Activated CD4-positive, alpha-beta T cell treated with anti-CD3 and anti-CD28 coated beads, Interleukin-2, amount 50 U/mL, for 48 hours (primary cell): ENCODE measurements around the gene FLT1.

ENCODE experiments used
- DNase-seq, 2 experiments: peaks; one replicate each; pipeline ENCODE4 v3.0.0-alpha.2; 2020

Gene FLT1

DNA sequence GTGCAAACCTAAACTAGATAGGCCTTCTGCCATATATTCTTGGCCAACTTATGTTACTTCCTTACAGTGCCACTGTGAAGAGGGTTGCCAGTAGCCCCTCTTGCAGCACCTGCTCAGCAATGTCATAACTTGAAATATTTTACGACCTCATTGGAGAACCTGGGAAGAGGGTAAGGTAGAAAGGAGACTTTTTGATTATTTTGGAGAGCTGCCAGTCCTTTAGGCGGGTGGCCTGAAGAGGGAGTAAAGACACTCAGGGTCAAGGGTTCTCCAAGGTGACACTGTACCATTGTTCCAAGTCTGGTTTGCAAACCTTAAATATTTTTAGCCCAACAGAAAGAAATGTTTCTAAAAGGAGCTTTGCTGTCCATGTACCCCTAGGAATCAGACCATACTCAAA is 118.3 kb downstream of the FLT1 start:
- DNase-seq: no peak

DNA sequence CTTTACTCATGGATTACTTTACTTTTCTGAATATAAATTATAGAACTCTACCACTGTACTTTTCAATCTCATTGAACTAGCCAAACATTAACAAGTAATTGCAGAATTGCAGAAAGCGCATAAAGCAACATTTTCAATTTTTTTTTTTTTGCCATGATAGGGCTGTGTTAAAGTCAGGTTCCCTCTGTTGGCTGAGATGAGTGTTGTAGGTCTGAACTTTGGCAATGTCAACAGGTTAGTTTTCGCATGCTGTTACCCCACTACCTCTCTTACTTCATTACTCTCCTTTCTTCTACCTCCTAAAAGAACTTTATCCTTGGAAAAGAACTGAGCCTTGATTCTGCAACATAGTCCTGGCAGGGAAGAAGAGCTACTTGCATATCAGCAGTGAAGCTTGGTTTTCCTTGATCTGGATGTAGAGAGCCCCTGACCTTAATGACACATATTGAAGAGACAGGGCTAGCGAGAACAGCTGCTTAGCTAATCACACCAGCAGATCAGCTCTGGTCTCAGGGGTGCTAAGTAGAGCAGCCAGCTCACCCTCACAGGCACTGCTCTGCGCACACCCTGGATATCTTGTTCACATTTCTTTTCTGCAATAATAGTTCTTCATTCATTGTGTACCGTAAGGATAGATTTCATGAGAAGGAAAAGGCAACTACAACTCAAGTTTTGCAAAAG is 119.5 kb downstream of the FLT1 start:
- no peak for DNase-seq

DNA sequence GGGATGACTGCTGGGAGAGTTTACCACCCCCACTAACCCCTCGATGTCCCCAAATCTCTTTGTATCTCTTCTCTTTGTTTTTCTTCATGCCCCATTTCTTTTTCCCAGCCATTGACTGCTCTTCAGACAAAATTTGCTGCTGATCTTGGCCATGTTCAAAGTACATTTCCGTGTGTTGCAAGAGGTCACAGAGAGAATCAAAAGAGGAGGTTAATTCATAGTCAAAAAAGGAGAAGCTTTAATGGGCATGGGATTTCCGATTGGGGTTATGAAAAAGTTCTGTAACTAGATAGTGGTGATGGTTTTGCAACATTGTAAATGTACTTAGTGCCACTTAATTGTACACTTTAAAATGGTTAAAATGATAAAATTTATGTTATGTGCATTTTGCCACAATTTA is 121.1 kb downstream of the FLT1 start:
- no peak for DNase-seq

- no peak for DNase-seq
Observed at GRCh38 chr13:28370448-28370847, 124.5 kb downstream of the FLT1 start.

DNA sequence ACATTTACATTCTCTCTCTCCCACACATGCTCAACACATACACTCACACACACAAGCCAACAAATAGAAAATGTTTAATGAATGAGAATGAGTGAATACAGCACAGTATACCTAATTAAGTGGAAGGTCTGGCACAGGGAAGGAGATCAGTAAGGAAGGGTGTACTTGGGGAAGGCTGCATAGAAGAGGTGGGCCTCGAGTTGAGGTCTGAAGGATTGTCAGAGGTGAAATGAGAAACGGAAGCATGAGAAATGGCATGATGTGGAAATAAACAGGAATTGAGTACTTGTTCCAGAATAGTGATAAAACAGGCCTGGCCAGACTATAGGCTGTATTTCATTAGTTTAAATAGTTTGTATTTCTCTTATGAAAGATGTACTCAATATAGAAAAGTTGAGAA is 136.2 kb downstream of the FLT1 start:
- no peak for DNase-seq

- no peak for DNase-seq
Observed at GRCh38 chr13:28357911-28358433, 137.0 kb downstream of the FLT1 start.

- DNase-seq: no peak
Observed at GRCh38 chr13:28357247-28357825, 137.6 kb downstream of the FLT1 start.

- no peak for DNase-seq
Observed at GRCh38 chr13:28356561-28357021, 138.3 kb downstream of the FLT1 start.

GRCh38 chr13:28355822-28356371 is 139.0 kb downstream of the FLT1 start:
- no peak for DNase-seq

- DNase-seq: no peak
Observed at GRCh38 chr13:28355046-28355821, 139.7 kb downstream of the FLT1 start.

GRCh38 chr13:28353679-28354078 is 141.2 kb downstream of the FLT1 start:
- no peak for DNase-seq

DNA sequence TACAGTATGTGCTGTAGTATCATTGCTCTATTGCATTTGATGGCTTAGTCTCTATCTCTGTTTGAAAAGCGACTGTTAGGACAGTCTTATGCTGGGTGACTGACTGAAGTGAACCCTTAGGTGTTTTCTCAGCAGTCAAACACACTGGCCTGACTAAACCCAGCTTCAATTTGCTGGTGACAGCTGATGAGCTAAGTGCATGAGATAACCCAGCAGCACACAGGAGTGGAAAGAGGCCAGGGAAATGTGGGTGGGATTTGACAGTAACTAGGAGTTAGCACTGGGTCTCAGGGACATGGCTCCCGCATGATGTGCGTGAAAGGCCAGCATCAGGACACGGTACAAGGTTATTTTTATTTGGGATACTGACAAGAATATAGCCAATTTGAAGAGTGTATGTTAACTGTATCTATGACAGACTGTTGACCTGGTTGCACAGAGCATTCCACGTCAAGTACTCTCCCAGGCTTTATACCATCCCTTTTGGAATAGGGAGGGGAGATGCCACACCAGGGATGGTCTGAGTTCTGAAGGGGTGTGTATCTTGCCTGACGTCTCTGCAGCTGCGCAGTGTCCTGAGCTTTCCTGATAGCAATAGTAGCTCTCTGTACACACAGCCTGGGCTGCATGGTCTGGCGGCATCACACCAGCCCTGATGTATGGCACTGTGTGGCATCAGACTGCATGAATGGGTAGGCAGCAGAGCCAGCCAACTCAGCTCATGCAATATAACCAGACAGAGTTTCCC is 144.8 kb downstream of the FLT1 start:
- DNase-seq: no peak

GRCh38 chr13:28349371-28349770 is 145.6 kb downstream of the FLT1 start:
- no peak for DNase-seq

DNA sequence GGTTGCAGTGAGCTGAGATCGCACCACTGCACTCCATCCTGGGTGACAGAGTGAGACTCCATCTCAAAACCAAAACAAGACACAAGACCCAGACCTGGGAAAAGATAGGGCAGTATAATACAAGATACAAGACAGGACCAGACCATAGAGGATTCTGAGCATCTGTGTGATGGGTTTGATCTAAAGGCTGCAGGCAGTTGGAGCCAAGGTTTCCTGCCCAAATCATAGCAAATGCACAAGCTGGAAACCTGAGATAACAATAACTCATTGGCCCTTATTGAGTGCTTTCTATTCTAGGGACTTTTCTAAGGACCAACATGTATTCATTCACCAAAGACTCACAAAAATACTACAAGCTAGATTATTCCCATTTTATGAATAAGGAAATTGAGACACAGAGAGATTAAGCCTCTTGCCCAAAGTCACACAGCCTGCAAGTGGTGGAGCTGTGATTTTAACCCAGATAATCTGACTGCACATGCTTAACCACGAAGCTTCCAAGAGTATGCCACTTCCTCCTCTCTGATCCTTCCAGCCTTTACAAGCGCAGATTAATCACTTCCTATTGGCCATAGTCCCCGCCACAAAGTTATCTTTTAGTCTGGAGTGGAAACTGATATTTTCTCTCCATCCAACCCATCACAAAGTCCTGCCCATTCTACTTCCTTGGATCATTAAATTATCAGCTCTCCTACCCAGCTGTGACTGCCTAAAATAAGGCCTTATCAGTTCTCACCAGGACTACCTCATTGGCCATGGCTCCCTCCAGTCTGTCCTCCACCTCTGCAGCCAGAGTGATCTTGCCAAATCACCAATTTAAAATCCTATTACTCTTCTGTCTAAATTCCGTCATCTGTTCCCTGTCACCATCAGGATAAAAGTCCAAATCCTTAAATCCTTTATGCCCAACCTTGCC is 147.2 kb downstream of the FLT1 start:
- no peak for DNase-seq

- no peak for DNase-seq
Observed at GRCh38 chr13:28346154-28346553, 148.8 kb downstream of the FLT1 start.

GRCh38 chr13:28344163-28344562 is 150.8 kb downstream of the FLT1 start:
- DNase-seq: no peak

DNA sequence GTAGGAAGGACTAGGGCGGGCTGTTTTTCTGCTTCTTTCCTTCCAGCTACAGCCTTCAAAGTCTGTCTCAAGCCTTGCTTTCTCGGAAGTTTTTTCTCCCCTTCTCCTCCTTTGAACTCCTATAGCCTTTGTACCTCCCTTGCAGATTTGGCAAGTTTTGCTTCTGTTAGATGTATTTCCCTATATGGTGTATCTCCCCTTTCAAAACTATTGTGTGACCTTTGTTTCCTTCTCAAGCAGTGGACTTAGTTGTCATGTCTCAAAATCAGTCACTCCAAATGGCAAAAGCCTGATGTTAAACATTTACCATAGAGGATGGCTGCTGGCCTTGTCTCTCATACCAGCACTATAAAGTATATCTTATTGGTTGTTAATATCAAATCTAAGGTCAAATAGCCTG is 152.7 kb downstream of the FLT1 start:
- no peak for DNase-seq

DNA sequence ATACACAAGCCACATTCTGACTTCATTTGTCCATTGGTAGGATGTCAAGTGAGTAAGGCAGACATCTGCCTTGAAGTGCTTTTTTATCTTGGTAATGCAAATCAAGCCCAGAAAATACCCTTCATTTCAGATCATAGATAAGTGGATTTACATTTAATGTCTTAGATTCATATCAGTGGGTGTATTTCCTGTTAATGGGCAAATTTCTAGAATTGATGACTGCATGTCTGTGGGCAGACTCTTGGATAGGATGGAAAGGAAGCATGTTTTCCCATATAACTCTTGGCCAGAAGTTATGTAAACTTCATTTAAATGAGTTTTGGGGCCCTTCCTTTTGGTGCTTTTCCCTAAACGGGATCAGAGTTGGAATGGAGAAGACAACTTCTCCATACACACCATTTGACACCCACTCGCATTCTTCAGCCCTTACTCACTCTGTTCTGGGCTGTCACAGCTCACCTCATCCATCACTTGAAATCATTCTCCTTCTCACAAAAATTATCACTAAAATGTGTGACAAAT is 154.6 kb downstream of the FLT1 start:
- no peak for DNase-seq

DNA sequence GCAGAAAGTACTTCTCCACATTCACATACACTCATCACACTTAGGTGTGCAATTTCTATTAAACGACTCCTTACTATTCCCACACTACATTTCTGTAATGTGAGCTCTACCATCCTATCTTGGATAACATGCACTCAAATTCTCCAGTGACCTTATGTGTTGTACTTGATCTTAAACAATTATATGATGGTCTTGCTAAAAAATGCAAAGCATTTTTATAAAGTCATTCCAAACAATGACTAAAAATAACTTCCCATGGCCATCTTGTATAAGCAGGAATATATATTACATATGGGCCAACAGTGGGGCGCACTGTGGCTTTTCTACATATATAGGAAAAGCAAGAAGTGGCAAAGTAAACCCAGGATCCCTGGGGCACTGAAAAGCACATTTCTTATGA is 155.5 kb downstream of the FLT1 start:
- DNase-seq: no peak

DNA sequence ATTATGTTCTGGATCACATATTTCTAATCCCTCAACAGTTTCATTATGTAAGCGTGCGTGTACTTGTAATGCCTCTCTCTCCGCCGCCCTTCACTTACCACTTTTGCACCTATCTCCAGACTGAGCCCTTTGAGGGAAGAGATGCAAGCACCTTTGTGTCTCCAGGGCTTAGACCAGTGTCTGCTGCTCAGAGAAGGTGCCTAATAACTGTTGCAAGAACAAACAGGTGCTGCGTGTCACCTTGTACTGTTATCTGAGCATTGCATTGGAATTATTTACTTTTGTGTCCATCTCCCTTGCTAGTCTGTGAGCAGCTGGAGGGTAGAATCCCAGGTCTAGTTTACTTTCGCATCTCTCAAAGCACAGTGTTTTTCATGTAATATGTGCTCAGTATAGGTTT is 156.2 kb downstream of the FLT1 start:
- DNase-seq: no peak

- DNase-seq: no peak
Observed at GRCh38 chr13:28338006-28338574, 156.8 kb downstream of the FLT1 start.
